Cardiac muscle cell (in vitro differentiated cells and primary cell): Measurements from ENCODE around the gene MYO1F. TPM values are rescaled to one million over a fixed set of nuclear protein-coding genes. Genes with fewer than 3 reads are reported as not detected.

Source experiments
- DNase-seq, 2 donors: peaks; one replicate each; pipeline versions ENCODE4 v3.0.0 to v3.0.0-alpha.2; 2010 to 2017; ENCODE audit warnings: low read depth in 1 of 2, low spot score in 1 of 2
- H3K27ac ChIP-seq: fragments of 200-600 bp; sonication (generic); 2 replicates; pipeline ENCODE4 v1.5.1; 2016
- H3K27me3 ChIP-seq: fragments of 200-600 bp; sonication (generic); 2 replicates; pipeline ENCODE4 v1.6.0; 2016; ENCODE audit warnings: control low read depth
- H3K36me3 ChIP-seq: fragments of 200-600 bp; sonication (generic); 2 replicates; pipeline ENCODE4 v1.5.1; 2016; ENCODE audit warnings: control low read depth
- H3K4me1 ChIP-seq: fragments of 200-600 bp; sonication (generic); 2 replicates; pipeline ENCODE4 v1.8.1; 2017; ENCODE audit warnings: low read depth, mild to moderate bottlenecking, mixed run types
- H3K4me3 ChIP-seq: fragments of 200-600 bp; sonication (generic); 2 replicates; pipeline ENCODE4 v1.5.1; 2016; ENCODE audit warnings: mild to moderate bottlenecking
- H3K9me3 ChIP-seq: fragments of 200-600 bp; sonication (generic); 2 replicates; pipeline ENCODE4 v1.5.1; 2017; ENCODE audit warnings: low read depth, mild to moderate bottlenecking, control low read depth
- CTCF ChIP-seq: IDR thresholded peaks from 2 replicates; pipeline ENCODE4 v1.5.1; 2012; ENCODE audit warnings: low read depth, mild to moderate bottlenecking, low read length
- polyA plus RNA-seq: library from polyadenylated mRNA; unstranded; fragments of >200 nt; fragmentation: Nextera tagmentation; extraction: Ambion mirVana; gene quantifications from 2 replicates; pipeline ENCODE4 v1.2.1, GENCODE V29; 2016
- total RNA-seq: library from RNA; depleted of rRNA; stranded (reverse); fragments of >200 nt; gene quantifications from 2 replicates; pipeline ENCODE4 v1.2.3, GENCODE V29; 2016

Gene MYO1F
- total and polyA plus RNA-seq, 2 experiments from 2014 or later: 0.03 to 1.5 TPM

DNA sequence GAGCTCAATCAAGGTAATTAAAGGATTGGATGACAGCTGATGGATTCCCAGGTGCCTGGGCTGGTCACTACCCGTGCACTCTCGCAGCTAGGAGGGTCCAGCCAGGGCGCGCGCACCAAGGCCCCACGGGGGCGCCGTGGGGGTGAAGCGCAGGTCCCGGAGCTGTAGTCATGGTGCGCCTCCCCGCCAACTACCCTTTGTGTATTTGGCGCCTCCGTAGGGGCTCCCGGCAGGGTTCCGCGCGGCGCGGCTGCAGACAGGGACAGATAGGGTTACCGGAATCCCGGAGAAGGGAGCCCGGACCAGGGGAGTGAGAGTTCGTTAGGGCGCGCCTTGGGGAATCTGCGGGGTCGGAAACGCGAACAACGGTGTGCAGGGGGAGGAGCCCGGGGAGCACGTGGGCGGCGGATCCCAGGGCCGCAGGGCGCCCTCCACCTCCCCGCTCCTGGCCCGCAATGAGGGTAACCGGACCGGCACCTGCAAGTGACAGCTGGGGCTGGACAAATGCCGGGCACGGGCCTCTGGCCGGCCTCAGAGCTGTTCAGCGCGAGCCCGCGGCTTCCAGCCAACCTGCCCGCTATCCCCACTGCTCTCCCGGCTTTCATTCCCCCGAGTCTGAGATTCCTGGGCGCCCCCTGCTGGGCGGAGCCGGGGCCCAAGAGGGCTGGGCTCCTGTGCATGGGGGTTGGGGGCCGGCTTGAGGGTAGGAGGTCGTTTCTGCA lies 71.4 kb downstream of the MYO1F start:
- Histone ChIP-seq H3K27ac (peak overlapping the region; percentile 64), H3K9me3 (no peaks in the 10 kb centered on the region), H3K36me3 (no peaks in the 10 kb centered on the region), H3K27me3 (no peaks in the 10 kb centered on the region), H3K4me3 (peak overlapping the region; percentile 47), H3K4me1 (peaks cover 6% of the 10 kb centered on the region)
- peak; percentile 93 for TF ChIP-seq CTCF
- peak; percentile 74 to 88 for DNase-seq

GRCh38 chr19:8504919-8505318 lies 72.3 kb downstream of the MYO1F start:
- Histone ChIP-seq H3K9me3 (no peaks in the 10 kb centered on the region), H3K27ac (no peak overlapping the region), H3K4me1 (peaks cover 6% of the 10 kb centered on the region), H3K36me3 (no peaks in the 10 kb centered on the region), H3K27me3 (no peaks in the 10 kb centered on the region), H3K4me3 (no peak overlapping the region)
- no peak for DNase-seq
- TF ChIP-seq CTCF: no peak

- Histone ChIP-seq H3K27ac (no peak overlapping the region), H3K27me3 (no peaks in the 10 kb centered on the region), H3K4me3 (no peak overlapping the region), H3K9me3 (no peaks in the 10 kb centered on the region), H3K4me1 (peaks cover 6% of the 10 kb centered on the region), H3K36me3 (no peaks in the 10 kb centered on the region)
- no peak for TF ChIP-seq CTCF
- no peak for DNase-seq
These were observed 73.1 kb downstream of the MYO1F start for GRCh38 chr19:8504171-8504570.

- Histone ChIP-seq H3K27me3 (no peaks in the 10 kb centered on the region), H3K9me3 (no peaks in the 10 kb centered on the region), H3K4me3 (no peak overlapping the region), H3K27ac (no peak overlapping the region), H3K36me3 (no peaks in the 10 kb centered on the region), H3K4me1 (peaks cover 6% of the 10 kb centered on the region)
- no peak for DNase-seq
- TF ChIP-seq CTCF: no peak
These were observed 73.7 kb downstream of the MYO1F start for GRCh38 chr19:8503510-8503909.

DNA sequence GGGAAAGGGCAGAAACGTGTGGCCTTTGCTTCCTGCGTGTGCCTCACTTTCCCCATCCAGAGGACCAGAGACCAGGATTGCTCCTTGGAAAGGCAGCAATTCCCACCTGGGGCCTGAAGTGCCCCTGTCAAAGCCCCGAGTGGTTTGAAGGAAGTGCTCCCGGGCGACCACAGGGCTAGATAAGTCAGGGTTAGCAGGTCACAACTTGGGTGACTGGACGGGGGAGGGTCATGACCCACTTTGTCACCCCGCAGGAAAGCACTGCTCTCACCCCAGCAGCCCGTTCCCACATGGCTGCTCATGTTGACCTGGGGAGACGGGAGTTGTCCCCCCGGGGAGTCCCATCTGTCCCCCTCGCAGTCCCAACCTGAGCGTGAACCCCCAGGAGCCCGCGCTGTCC lies 75.3 kb downstream of the MYO1F start:
- TF ChIP-seq CTCF: no peak
- no peak for DNase-seq
- no peaks in the 10 kb centered on the region for H3K27me3 ChIP-seq

More for the DNA sequence above, 75.3 kb downstream of the MYO1F start:
- H3K9me3 ChIP-seq: no peaks in the 10 kb centered on the region
- no peak overlapping the region for H3K4me3 ChIP-seq
- H3K4me1 ChIP-seq: peaks cover 6% of the 10 kb centered on the region
- no peaks in the 10 kb centered on the region for H3K36me3 ChIP-seq
- H3K27ac ChIP-seq: no peak overlapping the region
